ENCODE data around the gene CSNK1G1. TPM values are rescaled to one million over a fixed set of nuclear protein-coding genes. Genes with fewer than 3 reads are reported as not detected.

CSNK1G1 gene
- total and polyA plus RNA-seq, 2 of the 8 experiments (the other 6 are each of a cell fraction or from before 2014, with no cell fraction given): 6.0 to 12.9 TPM

DNA sequence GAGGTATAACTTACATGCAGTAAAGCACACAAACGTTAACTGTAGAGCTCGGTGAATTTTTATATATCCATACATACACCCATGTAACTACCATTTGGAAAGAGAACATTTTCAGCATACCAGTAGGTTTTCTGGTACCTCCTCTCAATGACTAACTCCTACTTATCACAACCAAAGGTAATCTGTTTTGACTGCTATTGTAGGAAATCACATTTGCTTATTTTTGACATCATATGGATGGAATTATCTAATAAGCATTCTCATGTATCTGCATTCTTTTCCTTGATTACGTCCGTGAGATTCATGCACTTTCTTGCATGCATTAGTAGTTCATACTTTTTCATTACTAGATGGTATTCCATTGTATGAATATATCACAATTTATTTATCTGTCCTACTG lies 76.8 kb downstream of the CSNK1G1 start (continued):
- TF ChIP-seq, protein P1, sequence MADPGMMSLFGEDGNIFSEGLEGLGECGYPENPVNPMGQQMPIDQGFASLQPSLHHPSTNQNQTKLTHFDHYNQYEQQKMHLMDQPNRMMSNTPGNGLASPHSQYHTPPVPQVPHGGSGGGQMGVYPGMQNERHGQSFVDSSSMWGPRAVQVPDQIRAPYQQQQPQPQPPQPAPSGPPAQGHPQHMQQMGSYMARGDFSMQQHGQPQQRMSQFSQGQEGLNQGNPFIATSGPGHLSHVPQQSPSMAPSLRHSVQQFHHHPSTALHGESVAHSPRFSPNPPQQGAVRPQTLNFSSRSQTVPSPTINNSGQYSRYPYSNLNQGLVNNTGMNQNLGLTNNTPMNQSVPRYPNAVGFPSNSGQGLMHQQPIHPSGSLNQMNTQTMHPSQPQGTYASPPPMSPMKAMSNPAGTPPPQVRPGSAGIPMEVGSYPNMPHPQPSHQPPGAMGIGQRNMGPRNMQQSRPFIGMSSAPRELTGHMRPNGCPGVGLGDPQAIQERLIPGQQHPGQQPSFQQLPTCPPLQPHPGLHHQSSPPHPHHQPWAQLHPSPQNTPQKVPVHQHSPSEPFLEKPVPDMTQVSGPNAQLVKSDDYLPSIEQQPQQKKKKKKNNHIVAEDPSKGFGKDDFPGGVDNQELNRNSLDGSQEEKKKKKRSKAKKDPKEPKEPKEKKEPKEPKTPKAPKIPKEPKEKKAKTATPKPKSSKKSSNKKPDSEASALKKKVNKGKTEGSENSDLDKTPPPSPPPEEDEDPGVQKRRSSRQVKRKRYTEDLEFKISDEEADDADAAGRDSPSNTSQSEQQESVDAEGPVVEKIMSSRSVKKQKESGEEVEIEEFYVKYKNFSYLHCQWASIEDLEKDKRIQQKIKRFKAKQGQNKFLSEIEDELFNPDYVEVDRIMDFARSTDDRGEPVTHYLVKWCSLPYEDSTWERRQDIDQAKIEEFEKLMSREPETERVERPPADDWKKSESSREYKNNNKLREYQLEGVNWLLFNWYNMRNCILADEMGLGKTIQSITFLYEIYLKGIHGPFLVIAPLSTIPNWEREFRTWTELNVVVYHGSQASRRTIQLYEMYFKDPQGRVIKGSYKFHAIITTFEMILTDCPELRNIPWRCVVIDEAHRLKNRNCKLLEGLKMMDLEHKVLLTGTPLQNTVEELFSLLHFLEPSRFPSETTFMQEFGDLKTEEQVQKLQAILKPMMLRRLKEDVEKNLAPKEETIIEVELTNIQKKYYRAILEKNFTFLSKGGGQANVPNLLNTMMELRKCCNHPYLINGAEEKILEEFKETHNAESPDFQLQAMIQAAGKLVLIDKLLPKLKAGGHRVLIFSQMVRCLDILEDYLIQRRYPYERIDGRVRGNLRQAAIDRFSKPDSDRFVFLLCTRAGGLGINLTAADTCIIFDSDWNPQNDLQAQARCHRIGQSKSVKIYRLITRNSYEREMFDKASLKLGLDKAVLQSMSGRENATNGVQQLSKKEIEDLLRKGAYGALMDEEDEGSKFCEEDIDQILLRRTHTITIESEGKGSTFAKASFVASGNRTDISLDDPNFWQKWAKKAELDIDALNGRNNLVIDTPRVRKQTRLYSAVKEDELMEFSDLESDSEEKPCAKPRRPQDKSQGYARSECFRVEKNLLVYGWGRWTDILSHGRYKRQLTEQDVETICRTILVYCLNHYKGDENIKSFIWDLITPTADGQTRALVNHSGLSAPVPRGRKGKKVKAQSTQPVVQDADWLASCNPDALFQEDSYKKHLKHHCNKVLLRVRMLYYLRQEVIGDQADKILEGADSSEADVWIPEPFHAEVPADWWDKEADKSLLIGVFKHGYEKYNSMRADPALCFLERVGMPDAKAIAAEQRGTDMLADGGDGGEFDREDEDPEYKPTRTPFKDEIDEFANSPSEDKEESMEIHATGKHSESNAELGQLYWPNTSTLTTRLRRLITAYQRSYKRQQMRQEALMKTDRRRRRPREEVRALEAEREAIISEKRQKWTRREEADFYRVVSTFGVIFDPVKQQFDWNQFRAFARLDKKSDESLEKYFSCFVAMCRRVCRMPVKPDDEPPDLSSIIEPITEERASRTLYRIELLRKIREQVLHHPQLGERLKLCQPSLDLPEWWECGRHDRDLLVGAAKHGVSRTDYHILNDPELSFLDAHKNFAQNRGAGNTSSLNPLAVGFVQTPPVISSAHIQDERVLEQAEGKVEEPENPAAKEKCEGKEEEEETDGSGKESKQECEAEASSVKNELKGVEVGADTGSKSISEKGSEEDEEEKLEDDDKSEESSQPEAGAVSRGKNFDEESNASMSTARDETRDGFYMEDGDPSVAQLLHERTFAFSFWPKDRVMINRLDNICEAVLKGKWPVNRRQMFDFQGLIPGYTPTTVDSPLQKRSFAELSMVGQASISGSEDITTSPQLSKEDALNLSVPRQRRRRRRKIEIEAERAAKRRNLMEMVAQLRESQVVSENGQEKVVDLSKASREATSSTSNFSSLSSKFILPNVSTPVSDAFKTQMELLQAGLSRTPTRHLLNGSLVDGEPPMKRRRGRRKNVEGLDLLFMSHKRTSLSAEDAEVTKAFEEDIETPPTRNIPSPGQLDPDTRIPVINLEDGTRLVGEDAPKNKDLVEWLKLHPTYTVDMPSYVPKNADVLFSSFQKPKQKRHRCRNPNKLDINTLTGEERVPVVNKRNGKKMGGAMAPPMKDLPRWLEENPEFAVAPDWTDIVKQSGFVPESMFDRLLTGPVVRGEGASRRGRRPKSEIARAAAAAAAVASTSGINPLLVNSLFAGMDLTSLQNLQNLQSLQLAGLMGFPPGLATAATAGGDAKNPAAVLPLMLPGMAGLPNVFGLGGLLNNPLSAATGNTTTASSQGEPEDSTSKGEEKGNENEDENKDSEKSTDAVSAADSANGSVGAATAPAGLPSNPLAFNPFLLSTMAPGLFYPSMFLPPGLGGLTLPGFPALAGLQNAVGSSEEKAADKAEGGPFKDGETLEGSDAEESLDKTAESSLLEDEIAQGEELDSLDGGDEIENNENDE (IDR thresholded peaks at IDR 0.05; ENCODE audit: insufficient replicate concordance, low read length): no peak
- no peak for TF ChIP-seq BRCA1 (IDR thresholded peaks at IDR 0.05; ENCODE audit: low read depth, low read length)
- TF ChIP-seq TEAD4 (IDR thresholded peaks at IDR 0.05; ENCODE audit: low read depth, low read length): no peak
- TF ChIP-seq EZH2 (IDR thresholded peaks at IDR 0.05; ENCODE audit: low read depth, low read length, severe bottlenecking): no peak
- TF ChIP-seq JUND (IDR thresholded peaks at IDR 0.05; ENCODE audit: low read length): no peak
- no peak for TF ChIP-seq CBX5 (IDR thresholded peaks at IDR 0.05; ENCODE audit: low read depth, low read length)
